K562 (cell line): Measurements from ENCODE around the gene RELL2. TPM values are rescaled to one million over a fixed set of nuclear protein-coding genes. Genes with fewer than 3 reads are reported as not detected.
A peak's percentile ranks its signal among the peaks of the same experiment; 100 is the strongest.

Source experiments
- ARHGAP35 ChIP-seq: fragments of 450-650 bp; IDR thresholded peaks from 2 replicates; pipeline ENCODE4 v1.6.1; 2018; ENCODE audit not compliant: partially characterized antibody
- ARID1B ChIP-seq: fragments of 450-650 bp; IDR thresholded peaks from 2 replicates; pipeline ENCODE4 v1.6.1; 2016; ENCODE audit warnings: antibody characterized with exemption, mild to moderate bottlenecking, inconsistent platforms
- BACH1 ChIP-seq: fragments of 200-800 bp; sonication (Bioruptor generic); IDR thresholded peaks from 2 replicates; pipeline ENCODE4 v1.6.1; 2016; ENCODE audit warnings: missing genetic modification characterization, missing compliant biosample characterization
- BHLHE40 ChIP-seq: IDR thresholded peaks from 2 replicates; pipeline ENCODE4 v1.6.1; 2011; ENCODE audit warnings: low read length, improper control_type of control experiment
- CTBP1 ChIP-seq: fragments of 450-650 bp; IDR thresholded peaks from 2 replicates; pipeline ENCODE4 v1.6.1; 2016; ENCODE audit warnings: borderline replicate concordance
- FOSL1 ChIP-seq: fragments of 200-800 bp; sonication (Bioruptor generic); conservative IDR thresholded peaks from 2 replicates; pipeline ENCODE4 v1.6.1; 2016; ENCODE audit warnings: missing genetic modification characterization, missing compliant biosample characterization
- FOXK1 ChIP-seq: sonication (generic); formaldehyde crosslinking; IDR thresholded peaks from 2 replicates; pipeline ENCODE4 v1.8.0; 2022; ENCODE audit warnings: missing genetic modification reagents, mild to moderate bottlenecking, borderline replicate concordance
- HLTF ChIP-seq: fragments of 450-650 bp; IDR thresholded peaks from 2 replicates; pipeline ENCODE4 v1.6.1; 2016
- HNRNPUL1 ChIP-seq: fragments of 200-400 bp; formaldehyde crosslinking; IDR thresholded peaks from 2 replicates; pipeline ENCODE4 v1.6.1; 2017; ENCODE audit warnings: low read length
- KDM2B ChIP-seq: fragments of 250-450 bp; sonication (Bioruptor Pico); IDR thresholded peaks from 2 replicates; pipeline ENCODE4 v1.8.0; 2021; ENCODE audit warnings: mild to moderate bottlenecking, moderate library complexity
- KDM4B ChIP-seq, 2 experiments: fragments of 450-650 bp in 1 of 2; sonication (generic) in 1 of 2; IDR thresholded peaks; 2 replicates each; pipeline ENCODE4 v1.6.1; 2016 to 2017; ENCODE audit warnings: borderline replicate concordance in 2 of 2, antibody characterized with exemption in 1 of 2, low read depth in 1 of 2, mild to moderate bottlenecking in 1 of 2
- MCM7 ChIP-seq, 2 experiments: fragments of 450-650 bp; IDR thresholded peaks; 2 replicates each; pipeline ENCODE4 v1.6.1; 2016 to 2018
- NBN ChIP-seq: fragments of 450-650 bp; IDR thresholded peaks from 2 replicates; pipeline ENCODE4 v1.6.1; 2016; ENCODE audit warnings: low read depth, mild to moderate bottlenecking
- NFE2 ChIP-seq: IDR thresholded peaks from 2 replicates; pipeline ENCODE4 v1.6.1; 2014; ENCODE audit warnings: antibody characterized with exemption, low read depth
- NFRKB ChIP-seq: fragments of 450-650 bp; IDR thresholded peaks from 2 replicates; pipeline ENCODE4 v1.6.1; 2016; ENCODE audit warnings: low read depth
- PTRF ChIP-seq: fragments of 450-650 bp; IDR thresholded peaks from 2 replicates; pipeline ENCODE4 v1.6.1; 2016; ENCODE audit warnings: mild to moderate bottlenecking, missing genetic modification characterization, missing compliant biosample characterization
- RBM14 ChIP-seq: fragments of 200-400 bp; formaldehyde crosslinking; IDR thresholded peaks from 2 replicates; pipeline ENCODE4 v1.6.1; 2018; ENCODE audit warnings: low read depth, mild to moderate bottlenecking, low read length, moderate library complexity, borderline replicate concordance; ENCODE audit not compliant: insufficient read depth
- SMAD2 ChIP-seq: fragments of 150-350 bp; IDR thresholded peaks from 2 replicates; pipeline ENCODE4 v1.6.1; 2014; ENCODE audit warnings: low read depth, mild to moderate bottlenecking, low read length
- SRSF1 ChIP-seq: fragments of 200-400 bp; formaldehyde crosslinking; IDR thresholded peaks from 2 replicates; pipeline ENCODE4 v1.6.1; 2017; ENCODE audit warnings: mild to moderate bottlenecking, low read depth, low read length, moderate library complexity
- TAF1 ChIP-seq: IDR thresholded peaks from 2 replicates; pipeline ENCODE4 v1.6.1; 2011; ENCODE audit warnings: mild to moderate bottlenecking, low read length, moderate library complexity; ENCODE audit not compliant: insufficient read depth, control insufficient read depth, severe bottlenecking; ENCODE audit errors: extremely low read depth
- TRIM24 ChIP-seq, 2 experiments: fragments of 450-650 bp; IDR thresholded peaks; 2 replicates each; pipeline ENCODE4 v1.6.1; 2016
- YY1 ChIP-seq, 3 experiments: IDR thresholded peaks; 2 replicates each; pipeline ENCODE4 v1.6.1; 2011; ENCODE audit warnings: low read length in 2 of 3, mild to moderate bottlenecking in 2 of 3, moderate library complexity in 2 of 3, borderline replicate concordance in 1 of 3, control low read depth in 1 of 3, low read depth in 1 of 3; ENCODE audit not compliant: insufficient read depth in 3 of 3, insufficient replicate concordance in 2 of 3, control insufficient read depth in 1 of 3, insufficient read length in 1 of 3; ENCODE audit errors: extremely low read depth in 1 of 3
- ZC3H8 ChIP-seq: fragments of 450-650 bp; IDR thresholded peaks from 2 replicates; pipeline ENCODE4 v1.6.1; 2017
- ZKSCAN3 ChIP-seq: fragments of 250-450 bp; sonication (Bioruptor Pico); IDR thresholded peaks from 2 replicates; pipeline ENCODE4 v1.4.0; 2020
- ZNF212 ChIP-seq: fragments of 450-650 bp; formaldehyde crosslinking; IDR thresholded peaks from 2 replicates; pipeline ENCODE4 v1.4.0; 2020; ENCODE audit warnings: mild to moderate bottlenecking
- ZNF583 ChIP-seq: fragments of 250-450 bp; sonication (Bioruptor Pico); IDR thresholded peaks from 2 replicates; pipeline ENCODE4 v1.4.0; 2020
- polyA plus RNA-seq, 8 experiments: library from polyadenylated mRNA; depleted of rRNA in 4 of 8; stranded (reverse) in 5 of 8; unstranded in 3 of 8; fragments of >200 nt; fragmentation: Nextera tagmentation in 2 of 8; fragmentation: Illumina TruSeq in 1 of 8; extraction: Ambion mirVana in 2 of 8; extraction: Trizol in 1 of 8; gene quantifications; 2 replicates each; pipeline versions ENCODE4 v1.2.1 to v1.2.3, GENCODE V29; 2011 to 2014; ENCODE audit warnings: inconsistent platforms in 1 of 8, missing spikeins in 1 of 8
- total RNA-seq, 7 experiments: library from RNA; depleted of rRNA in 6 of 7; stranded (reverse); fragments of >200 nt in 6 of 7; fragmentation: Illumina TruSeq in 2 of 7; extraction: Trizol in 2 of 7; gene quantifications; 2 replicates each; pipeline versions ENCODE4 v1.2.1 to v1.2.3, GENCODE V29; 2011 to 2021; ENCODE audit warnings: low replicate concordance in 1 of 7
- TF ChIP-seq, protein P1 (sequence below), 2 experiments: fragments of 450-650 bp in 1 of 2; sonication (generic) in 1 of 2; formaldehyde crosslinking in 1 of 2; IDR thresholded peaks in 1 of 2; conservative IDR thresholded peaks in 1 of 2; 2 replicates each; pipeline versions ENCODE4 v1.6.1 to v1.8.1; 2016 to 2023; ENCODE audit warnings: mild to moderate bottlenecking in 2 of 2, moderate library complexity in 2 of 2, inconsistent platforms in 1 of 2, missing genetic modification reagents in 1 of 2
- TF ChIP-seq, protein P2 (sequence below): fragments of 250-450 bp; sonication (Bioruptor Pico); IDR thresholded peaks from 2 replicates; pipeline ENCODE4 v1.8.0; 2022; ENCODE audit warnings: moderate library complexity, mild to moderate bottlenecking, inconsistent platforms
- TF ChIP-seq, protein P3 (sequence below): sonication (generic); formaldehyde crosslinking; IDR thresholded peaks from 2 replicates; pipeline ENCODE4 v1.8.0; 2022; ENCODE audit warnings: mild to moderate bottlenecking, missing genetic modification reagents

RELL2 gene
- total and polyA plus RNA-seq, 9 of the 15 experiments (the other 6 are each of a cell fraction or from before 2014, with no cell fraction given) = 0.06 to 36.0 (median 14.3) TPM

DNA sequence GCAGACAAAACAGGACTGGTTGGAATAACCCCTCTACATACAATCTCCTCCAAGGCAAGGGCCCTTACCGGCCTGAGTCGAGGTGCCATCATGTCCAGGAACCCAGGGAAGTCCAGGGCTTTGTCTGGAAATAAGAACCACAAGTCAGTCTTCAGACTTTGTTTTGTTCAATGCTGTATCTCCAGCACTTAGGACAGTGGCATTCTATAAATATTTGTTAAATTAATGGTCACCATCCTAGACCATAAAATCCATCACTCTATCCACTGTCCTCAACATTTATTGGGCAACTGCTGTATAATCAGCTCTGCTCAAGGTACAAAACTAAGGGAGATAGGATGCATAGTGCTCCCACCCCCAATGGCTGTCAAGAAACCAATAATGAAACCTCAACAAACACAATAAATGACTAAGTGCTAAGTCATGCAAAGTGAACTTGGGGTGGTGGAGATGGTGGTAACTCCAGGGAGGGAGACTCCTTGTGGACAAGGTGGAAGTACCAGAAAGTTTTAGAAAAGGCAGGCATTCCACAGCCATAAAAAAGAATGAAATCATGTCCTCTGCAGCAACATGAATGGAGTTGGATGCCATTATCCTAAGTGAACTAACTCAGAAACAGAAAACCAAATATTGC, 5.0 kb downstream of the RELL2 start (continued):
- peak; percentile 91 for TF ChIP-seq FOSL1 (tag)
- TF ChIP-seq TRIM24 (IDR thresholded peaks at IDR 0.05) = 0 out of 4 replicates have a peak, but pooled peaks of 1 of the 2 experiments have one; percentile 21
- TF ChIP-seq ARHGAP35 = no peak
- no peak for TF ChIP-seq RBM14
- no peak for TF ChIP-seq ZNF212
- TF ChIP-seq ZC3H8 = no peak
- TF ChIP-seq BHLHE40 = no peak
- no peak for TF ChIP-seq KDM4B (IDR thresholded peaks at IDR 0.05; ENCODE audit: borderline replicate concordance in 2 of 2, low read depth in 1 of 2)
- TF ChIP-seq HNRNPUL1 = no peak
- no peak for TF ChIP-seq TAF1
- TF ChIP-seq SMAD2 = no peak
- TF ChIP-seq, protein P1, sequence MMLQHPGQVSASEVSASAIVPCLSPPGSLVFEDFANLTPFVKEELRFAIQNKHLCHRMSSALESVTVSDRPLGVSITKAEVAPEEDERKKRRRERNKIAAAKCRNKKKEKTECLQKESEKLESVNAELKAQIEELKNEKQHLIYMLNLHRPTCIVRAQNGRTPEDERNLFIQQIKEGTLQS (IDR thresholded peaks at IDR 0.05) = 0 out of 2 replicates have a peak, but pooled peaks have one; percentile 17
- TF ChIP-seq, protein P1 (CRISPR knock-in tag; conservative IDR thresholded peaks at IDR 0.05) = no peak
- no peak for TF ChIP-seq PTRF
- TF ChIP-seq ZNF583 (CRISPR knock-in tag) = no peak
- TF ChIP-seq YY1 (IDR thresholded peaks at IDR 0.05; ENCODE audit: borderline replicate concordance in 1 of 3, control insufficient read depth in 1 of 3, extremely low read depth in 1 of 3, insufficient read depth in 3 of 3, insufficient read length in 1 of 3, insufficient replicate concordance in 2 of 3, low read depth in 1 of 3, low read length in 2 of 3) = no peak
- no peak for TF ChIP-seq SRSF1
- 0 out of 2 replicates have a peak, but pooled peaks have one; percentile 49 for TF ChIP-seq NBN
- TF ChIP-seq HLTF = no peak
- TF ChIP-seq CTBP1 = 0 out of 2 replicates have a peak, but pooled peaks have one; percentile 31
- no peak for TF ChIP-seq FOXK1 (CRISPR knock-in tag)
- TF ChIP-seq, protein P2, sequence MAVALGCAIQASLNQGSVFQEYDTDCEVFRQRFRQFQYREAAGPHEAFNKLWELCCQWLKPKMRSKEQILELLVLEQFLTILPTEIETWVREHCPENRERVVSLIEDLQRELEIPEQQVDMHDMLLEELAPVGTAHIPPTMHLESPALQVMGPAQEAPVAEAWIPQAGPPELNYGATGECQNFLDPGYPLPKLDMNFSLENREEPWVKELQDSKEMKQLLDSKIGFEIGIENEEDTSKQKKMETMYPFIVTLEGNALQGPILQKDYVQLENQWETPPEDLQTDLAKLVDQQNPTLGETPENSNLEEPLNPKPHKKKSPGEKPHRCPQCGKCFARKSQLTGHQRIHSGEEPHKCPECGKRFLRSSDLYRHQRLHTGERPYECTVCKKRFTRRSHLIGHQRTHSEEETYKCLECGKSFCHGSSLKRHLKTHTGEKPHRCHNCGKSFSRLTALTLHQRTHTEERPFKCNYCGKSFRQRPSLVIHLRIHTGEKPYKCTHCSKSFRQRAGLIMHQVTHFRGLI (CRISPR knock-in tag) = no peak
- no peak for TF ChIP-seq MCM7 (IDR thresholded peaks at IDR 0.05)
- TF ChIP-seq ZKSCAN3 (CRISPR knock-in tag) = no peak
- no peak for TF ChIP-seq ARID1B
- TF ChIP-seq BACH1 (tag) = peak; percentile 83
- TF ChIP-seq KDM2B (CRISPR knock-in tag) = no peak
- TF ChIP-seq NFE2 = peak; percentile 94
- TF ChIP-seq NFRKB = no peak
- TF ChIP-seq, protein P3, sequence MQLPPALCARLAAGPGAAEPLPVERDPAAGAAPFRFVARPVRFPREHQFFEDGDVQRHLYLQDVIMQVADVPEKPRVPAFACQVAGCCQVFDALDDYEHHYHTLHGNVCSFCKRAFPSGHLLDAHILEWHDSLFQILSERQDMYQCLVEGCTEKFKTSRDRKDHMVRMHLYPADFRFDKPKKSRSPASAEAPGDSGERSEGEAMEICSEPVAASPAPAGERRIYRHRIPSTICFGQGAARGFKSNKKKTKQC (CRISPR knock-in tag) = no peak
